ENCODE data around the gene PTGS2.

DNA sequence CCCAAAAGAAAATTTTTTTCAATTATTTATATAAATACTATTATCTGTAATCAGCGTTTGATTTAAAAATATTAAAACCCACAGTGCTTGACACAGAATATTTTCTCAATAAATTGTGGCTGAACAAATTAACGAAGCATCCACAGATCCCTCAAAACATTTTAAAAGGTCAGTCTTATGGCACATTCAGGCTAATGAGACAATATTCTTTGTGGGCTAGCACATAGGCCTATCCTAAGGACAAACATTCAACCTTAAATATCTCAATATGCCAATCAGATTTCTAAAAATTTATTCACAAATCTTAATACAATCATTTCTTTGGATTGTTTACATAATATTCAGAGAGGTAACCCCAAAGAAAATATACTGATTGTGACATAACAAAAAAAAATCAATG is 8.1 kb downstream of the PTGS2 start:
- TF ChIP-seq SUZ12 (IDR thresholded peaks at IDR 0.05; ENCODE audit: extremely low read depth, insufficient read depth, insufficient read length) (no peak), ZNF274 (IDR thresholded peaks at IDR 0.05; ENCODE audit: low read depth, low read length) (no peak)

All from NT2/D1 (cell line).